Measurements from ENCODE around the gene PPP2R5B. TPM values are rescaled to one million over a fixed set of nuclear protein-coding genes. Genes with fewer than 3 reads are reported as not detected.
A peak's percentile ranks its signal among the peaks of the same experiment; 100 is the strongest.

The PPP2R5B gene
- total and polyA plus RNA-seq, 9 of the 15 experiments (the other 6 are each of a cell fraction or from before 2014, with no cell fraction given), result 0.10 to 7.8 (median 3.3) TPM

GRCh38 chr11:64878494-64879243 is 45.8 kb upstream of the PPP2R5B start, which contains the start of gene EHD1 (continued):
- TF ChIP-seq MGA (IDR thresholded peaks at IDR 0.05) (peak; percentile 65), ERF (CRISPR knock-in tag; IDR thresholded peaks at IDR 0.05) (peak; percentile 83), RBM22 (IDR thresholded peaks at IDR 0.05; ENCODE audit: low read depth, low read length, poor library complexity, severe bottlenecking) (peak; percentile 62), ZNF740 (CRISPR knock-in tag; IDR thresholded peaks at IDR 0.05) (peak; percentile 98), ZNF740 (tag; IDR thresholded peaks at IDR 0.05) (peak in 1 of 2 experiments; percentile 85; a peak in 2 of 4 replicates), HMGN3 (IDR thresholded peaks at IDR 0.05; ENCODE audit: borderline replicate concordance, extremely low read depth, insufficient read length, low read depth, low read length) (peak; percentile 53), RNF2 (IDR thresholded peaks at IDR 0.05) (peak; percentile 82), RBFOX2 (IDR thresholded peaks at IDR 0.05; ENCODE audit: low read depth, low read length) (peak; percentile 96), NR2C2 (CRISPR knock-in tag; IDR thresholded peaks at IDR 0.05) (no peak), NR2C2 (tag; IDR thresholded peaks at IDR 0.05) (peak; percentile 31; the same call in 1 of the 2 replicates), TCF3 (CRISPR knock-in tag; IDR thresholded peaks at IDR 0.05) (no peak; the same call in 1 of the 2 replicates), GABPB1 (CRISPR knock-in tag; IDR thresholded peaks at IDR 0.05) (peak; percentile 80), CTCF (IDR thresholded peaks at IDR 0.05 in 2 of 3, conservative IDR thresholded peaks at IDR 0.05 in 1 of 3; ENCODE audit: insufficient read depth in 2 of 3, low read depth in 1 of 3, low read length in 3 of 3) (peak; percentile 65 to 93 (median 90); a peak in 5 of 6 replicates)
